OCI-LY1 (cell line): Measurements from ENCODE around the gene ADGRG1.

Experiments
- H2AFZ ChIP-seq: fragments of 200-600 bp; sonication (generic), shearing (Covaris generic); 2 replicates; pipeline ENCODE4 v1.6.0; 2014; ENCODE audit warnings: antibody characterized with exemption, mild to moderate bottlenecking, low read length
- H3F3A ChIP-seq: fragments of 200-600 bp; sonication (generic), shearing (Covaris generic); 2 replicates; pipeline ENCODE4 v1.6.0; 2014; ENCODE audit warnings: mild to moderate bottlenecking, antibody characterized with exemption, low read length, moderate library complexity; ENCODE audit not compliant: insufficient read depth
- H3K27ac ChIP-seq: fragments of 200-600 bp; sonication (generic); 2 replicates; pipeline ENCODE4 v1.5.1; 2014; ENCODE audit warnings: low read length, mixed run types, mild to moderate bottlenecking, low read depth; ENCODE audit not compliant: poor library complexity, severe bottlenecking
- H3K27me3 ChIP-seq: fragments of 200-600 bp; sonication (generic); 2 replicates; pipeline ENCODE4 v1.6.0; 2014; ENCODE audit warnings: antibody characterized with exemption, mild to moderate bottlenecking, low read length, moderate library complexity; ENCODE audit not compliant: insufficient read depth
- H3K36me3 ChIP-seq: fragments of 200-600 bp; sonication (generic); 2 replicates; pipeline ENCODE4 v1.6.1; 2014; ENCODE audit warnings: mild to moderate bottlenecking, antibody characterized with exemption, low read length, moderate library complexity, mixed read lengths; ENCODE audit not compliant: insufficient read depth
- H3K4me1 ChIP-seq: fragments of 200-600 bp; sonication (generic); 2 replicates; pipeline ENCODE4 v1.5.1; 2014; ENCODE audit warnings: mild to moderate bottlenecking, low read length, moderate library complexity; ENCODE audit not compliant: insufficient read depth, severe bottlenecking
- H3K4me2 ChIP-seq: fragments of 200-600 bp; sonication (generic), shearing (Covaris generic); 2 replicates; pipeline ENCODE4 v1.6.1; 2014; ENCODE audit warnings: low read length
- H3K4me3 ChIP-seq: fragments of 200-600 bp; sonication (generic); 2 replicates; pipeline ENCODE4 v1.5.1; 2014; ENCODE audit warnings: low read length, low read depth, mild to moderate bottlenecking, mixed read lengths; ENCODE audit not compliant: poor library complexity, severe bottlenecking
- H3K79me2 ChIP-seq: fragments of 200-600 bp; shearing (Covaris generic); 2 replicates; pipeline ENCODE4 v1.6.1; 2016; ENCODE audit warnings: mixed run types, low read length, mixed read lengths; ENCODE audit not compliant: insufficient read depth
- H3K9ac ChIP-seq: fragments of 200-600 bp; sonication (generic), shearing (Covaris generic); 2 replicates; pipeline ENCODE4 v1.6.1; 2014; ENCODE audit warnings: mild to moderate bottlenecking, low read length, mixed read lengths
- H3K9me2 ChIP-seq: fragments of 200-600 bp; sonication (generic), shearing (Covaris generic); 2 replicates; pipeline ENCODE4 v1.6.1; 2014; ENCODE audit warnings: low read depth, mild to moderate bottlenecking, low read length, mixed read lengths
- H3K9me3 ChIP-seq: fragments of 200-600 bp; shearing (Covaris generic); 2 replicates; pipeline ENCODE4 v1.6.1; 2014; ENCODE audit warnings: low read length, mixed read lengths
- H4K20me1 ChIP-seq: fragments of 200-600 bp; sonication (generic), shearing (Covaris generic); 2 replicates; pipeline ENCODE4 v1.6.0; 2016; ENCODE audit warnings: mild to moderate bottlenecking, low read length; ENCODE audit not compliant: insufficient read depth
- EZH2 ChIP-seq: fragments of 200-600 bp; sonication (generic), shearing (Covaris generic); IDR thresholded peaks from 2 replicates; pipeline ENCODE4 v1.8.0; 2017; ENCODE audit warnings: borderline replicate concordance, mixed run types, mild to moderate bottlenecking, antibody characterized with exemption, low read length, moderate library complexity, mixed read lengths
- TF ChIP-seq, protein P1 (sequence below): fragments of 200-600 bp; sonication (generic), shearing (Covaris generic); IDR thresholded peaks from 2 replicates; pipeline ENCODE4 v1.5.1; 2017; ENCODE audit warnings: mild to moderate bottlenecking, antibody characterized with exemption, low read length, moderate library complexity, mixed read lengths

Gene ADGRG1

DNA sequence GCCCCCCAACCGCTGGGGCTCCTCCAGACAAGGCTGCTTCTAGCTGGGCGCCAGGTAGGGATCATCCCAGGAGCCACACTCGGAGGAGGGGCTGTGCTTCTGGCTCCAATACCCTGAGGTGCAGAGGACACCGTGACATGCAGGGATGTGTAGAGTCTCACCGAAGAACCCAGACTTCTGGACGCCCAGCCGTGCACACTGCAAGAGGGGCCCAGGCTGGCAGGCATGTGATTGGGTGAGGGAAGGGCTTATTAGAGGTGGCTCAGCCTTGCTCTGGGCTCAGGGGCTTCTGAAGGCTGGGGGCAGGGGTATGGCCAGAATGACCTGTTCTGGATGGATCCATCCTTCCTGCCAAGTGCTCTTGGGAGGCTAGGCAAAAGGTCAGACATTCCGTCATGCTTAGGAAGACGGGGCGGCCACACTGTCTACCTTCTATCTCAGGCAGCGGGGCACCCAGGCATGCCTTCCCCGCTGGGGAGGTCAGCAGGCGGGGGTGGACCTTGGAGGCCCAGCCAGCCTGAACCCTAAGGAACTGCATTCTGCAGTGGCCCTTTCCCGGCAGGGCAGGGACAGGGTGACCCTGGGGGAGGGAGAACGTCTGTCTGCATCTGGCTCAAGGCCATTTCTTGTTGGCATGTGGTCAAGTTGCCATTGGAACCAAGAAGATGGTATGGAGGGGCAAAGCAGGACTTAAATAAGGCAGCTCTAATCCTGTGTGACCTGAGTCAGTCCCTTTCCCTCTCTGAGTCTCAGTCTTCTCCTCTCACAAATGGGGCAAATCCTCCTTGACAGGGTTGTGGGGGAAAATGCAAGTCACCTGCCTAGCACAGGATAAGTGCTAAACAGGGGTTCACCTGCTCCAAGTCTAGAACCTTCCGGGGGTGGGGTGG lies 5.8 kb upstream of the ADGRG1 start:
- TF ChIP-seq, protein P1, sequence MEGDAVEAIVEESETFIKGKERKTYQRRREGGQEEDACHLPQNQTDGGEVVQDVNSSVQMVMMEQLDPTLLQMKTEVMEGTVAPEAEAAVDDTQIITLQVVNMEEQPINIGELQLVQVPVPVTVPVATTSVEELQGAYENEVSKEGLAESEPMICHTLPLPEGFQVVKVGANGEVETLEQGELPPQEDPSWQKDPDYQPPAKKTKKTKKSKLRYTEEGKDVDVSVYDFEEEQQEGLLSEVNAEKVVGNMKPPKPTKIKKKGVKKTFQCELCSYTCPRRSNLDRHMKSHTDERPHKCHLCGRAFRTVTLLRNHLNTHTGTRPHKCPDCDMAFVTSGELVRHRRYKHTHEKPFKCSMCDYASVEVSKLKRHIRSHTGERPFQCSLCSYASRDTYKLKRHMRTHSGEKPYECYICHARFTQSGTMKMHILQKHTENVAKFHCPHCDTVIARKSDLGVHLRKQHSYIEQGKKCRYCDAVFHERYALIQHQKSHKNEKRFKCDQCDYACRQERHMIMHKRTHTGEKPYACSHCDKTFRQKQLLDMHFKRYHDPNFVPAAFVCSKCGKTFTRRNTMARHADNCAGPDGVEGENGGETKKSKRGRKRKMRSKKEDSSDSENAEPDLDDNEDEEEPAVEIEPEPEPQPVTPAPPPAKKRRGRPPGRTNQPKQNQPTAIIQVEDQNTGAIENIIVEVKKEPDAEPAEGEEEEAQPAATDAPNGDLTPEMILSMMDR, result no peak
- TF ChIP-seq EZH2, result no peak
- Histone ChIP-seq H3K9me3 (no peaks in the 10 kb centered on the region), H3K4me3 (no peak overlapping the region), H4K20me1 (no peaks in the 10 kb centered on the region), H3K79me2 (no peaks in the 10 kb centered on the region), H3K36me3 (no peaks in the 10 kb centered on the region), H3K4me2 (no peak overlapping the region), H3K9me2 (no peaks in the 10 kb centered on the region), H3F3A (no peaks in the 10 kb centered on the region), H2AFZ (no peak overlapping the region), H3K4me1 (no peaks in the 10 kb centered on the region), H3K9ac (no peak overlapping the region), H3K27me3 (peaks cover 4% of the 10 kb centered on the region; the same call in 1 of the 2 replicates), H3K27ac (no peak overlapping the region)

DNA sequence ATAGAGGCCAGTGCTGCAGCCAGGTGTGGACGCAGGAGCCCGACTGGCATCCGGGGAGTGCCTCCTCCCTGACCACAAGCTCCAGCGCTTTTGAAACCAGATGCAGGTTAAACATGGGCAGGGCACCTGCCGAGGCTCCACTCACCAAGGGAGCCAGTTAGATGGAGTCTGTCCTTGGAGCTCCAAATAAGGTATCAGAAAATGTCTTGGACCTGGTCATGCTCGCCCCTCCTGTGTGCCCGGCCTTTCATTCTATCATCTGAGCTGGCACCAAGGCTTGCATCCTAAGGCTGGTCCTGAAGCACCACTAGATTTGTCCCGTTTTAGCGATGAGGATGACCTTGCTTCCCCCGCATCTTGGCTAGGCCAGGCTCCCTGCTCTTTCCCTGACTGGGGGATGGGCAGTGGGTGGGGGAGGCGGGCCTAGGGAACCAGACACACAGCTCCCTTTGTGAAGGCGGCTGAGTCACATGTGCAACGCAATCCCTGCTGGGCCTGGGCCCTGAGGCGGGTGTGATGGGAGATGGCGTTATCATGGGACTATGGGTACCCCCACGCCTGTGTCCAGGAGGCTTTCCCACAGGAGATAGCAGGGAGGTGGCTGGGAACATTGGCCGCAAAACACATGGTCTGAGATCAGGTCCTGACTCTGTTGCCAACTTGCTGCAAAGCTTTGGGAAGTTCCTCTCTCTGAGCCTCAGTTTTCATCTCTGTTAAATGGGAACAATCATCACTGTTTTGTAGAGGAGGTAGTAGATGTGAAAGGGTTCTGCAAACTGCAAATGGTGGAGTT lies 5.0 kb upstream of the ADGRG1 start:
- Histone ChIP-seq H3K9ac (no peak overlapping the region), H3K4me2 (no peak overlapping the region), H3K27me3 (peaks cover 4% of the 10 kb centered on the region; the same call in 1 of the 2 replicates), H3K9me2 (no peaks in the 10 kb centered on the region), H3F3A (no peaks in the 10 kb centered on the region), H3K27ac (no peak overlapping the region), H4K20me1 (no peaks in the 10 kb centered on the region), H3K79me2 (no peaks in the 10 kb centered on the region), H3K9me3 (no peaks in the 10 kb centered on the region), H3K4me1 (no peaks in the 10 kb centered on the region), H3K4me3 (no peak overlapping the region), H3K36me3 (no peaks in the 10 kb centered on the region), H2AFZ (no peak overlapping the region)
- TF ChIP-seq EZH2, result no peak
- TF ChIP-seq, protein P1, result no peak

DNA sequence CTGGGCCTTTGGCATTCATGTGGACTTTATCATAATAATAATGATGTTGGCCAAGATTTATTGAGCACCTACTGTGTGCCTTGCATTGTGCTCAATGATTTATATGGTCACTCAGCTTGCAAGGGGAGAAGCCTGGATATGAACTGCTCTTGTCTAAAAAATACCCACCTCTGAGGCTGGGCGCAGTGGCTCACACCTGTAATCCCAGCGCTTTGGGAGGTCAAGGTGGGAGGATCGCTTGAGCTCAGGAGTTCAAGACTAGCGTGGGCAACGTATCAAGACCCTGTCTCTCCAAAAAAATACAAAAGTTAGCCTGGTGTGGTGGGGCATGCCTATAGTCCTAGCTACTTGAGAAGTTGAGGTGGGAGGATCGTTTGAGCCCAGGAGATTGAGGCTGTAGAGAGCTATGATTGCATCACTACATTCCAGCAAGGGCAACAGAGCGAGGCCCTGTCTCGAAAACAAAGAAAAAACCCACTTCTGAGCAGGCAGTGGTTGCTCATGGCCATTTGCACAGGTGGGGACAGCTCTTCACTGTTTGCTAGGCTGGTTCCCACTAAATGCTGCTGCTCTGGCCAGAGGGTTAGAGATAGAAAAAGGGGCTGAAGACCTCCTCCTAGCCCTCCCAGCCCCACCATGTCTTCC lies 4.3 kb upstream of the ADGRG1 start:
- Histone ChIP-seq H3K9me3 (no peaks in the 10 kb centered on the region), H3K27ac (no peak overlapping the region), H3F3A (no peaks in the 10 kb centered on the region), H3K27me3 (peaks cover 4% of the 10 kb centered on the region; the same call in 1 of the 2 replicates), H3K4me3 (no peak overlapping the region), H4K20me1 (no peaks in the 10 kb centered on the region), H3K4me1 (no peaks in the 10 kb centered on the region), H2AFZ (no peak overlapping the region), H3K9ac (no peak overlapping the region), H3K4me2 (no peak overlapping the region), H3K9me2 (no peaks in the 10 kb centered on the region), H3K79me2 (no peaks in the 10 kb centered on the region), H3K36me3 (no peaks in the 10 kb centered on the region)
- no peak for TF ChIP-seq EZH2
- TF ChIP-seq, protein P1, result no peak
